ENCODE data around the gene TMEM132C. TPM values are rescaled to one million over a fixed set of nuclear protein-coding genes. Genes with fewer than 3 reads are reported as not detected.

TMEM132C gene
- total RNA-seq, 3 donors from 2014 or later (not counting 1 experiment from before 2014, with no cell fraction given), result 0.08 to 0.41 TPM; not detected in 1

- H3K36me3 Mint-ChIP-seq, result no peaks in the 10 kb centered on the region
- peaks cover 20 to 31% of the 10 kb centered on the region in 2 donors for H3K27me3 Mint-ChIP-seq (ENCODE audit: low read depth in 2 of 2)
- no peak for TF ChIP-seq CTCF (IDR thresholded peaks at IDR 0.05)
- Histone ChIP-seq H3K27me3 (ENCODE audit: control insufficient read depth, insufficient read depth, low read length) (no peaks in the 10 kb centered on the region), H3K4me1 (ENCODE audit: control insufficient read depth, insufficient read depth, low read length) (no peaks in the 10 kb centered on the region), H3K36me3 (ENCODE audit: control insufficient read depth, insufficient read depth, low read length) (no peaks in the 10 kb centered on the region), H3K27ac (ENCODE audit: low read length) (no peak overlapping the region), H3K9me3 (ENCODE audit: control insufficient read depth, insufficient read depth, low read length) (no peaks in the 10 kb centered on the region), H3K4me3 (ENCODE audit: low read length) (no peak overlapping the region)
- WGBS (ENCODE audit: insufficient coverage), result 73% methylated on average over 3 of the region's 3 CpGs
- H3K4me3 Mint-ChIP-seq, result no peak overlapping the region
- H3K27ac Mint-ChIP-seq, result no peak overlapping the region
- no peak for DNase-seq
- no peaks in the 10 kb centered on the region for H3K9me3 Mint-ChIP-seq
- no peaks in the 10 kb centered on the region for H3K4me1 Mint-ChIP-seq
- intact Hi-C loops (cut with micrococcal nuclease), result no loop called here
- no peak for ATAC-seq
These were observed 47.6 kb downstream of the TMEM132C start for GRCh38 chr12:128314611-128315010.

GRCh38 chr12:128316078-128316477, 49.1 kb downstream of the TMEM132C start:
- Mint-ChIP-seq H3K36me3 (no peaks in the 10 kb centered on the region), H3K27me3 (ENCODE audit: low read depth in 2 of 2) (peaks cover 22 to 31% of the 10 kb centered on the region in 2 donors), H3K4me1 (no peaks in the 10 kb centered on the region), H3K27ac (no peak overlapping the region), H3K4me3 (no peak overlapping the region), H3K9me3 (no peaks in the 10 kb centered on the region)
- ATAC-seq, result no peak
- Histone ChIP-seq H3K27ac (ENCODE audit: low read length) (no peak overlapping the region), H3K36me3 (ENCODE audit: control insufficient read depth, insufficient read depth, low read length) (no peaks in the 10 kb centered on the region), H3K27me3 (ENCODE audit: control insufficient read depth, insufficient read depth, low read length) (no peaks in the 10 kb centered on the region), H3K4me1 (ENCODE audit: control insufficient read depth, insufficient read depth, low read length) (no peaks in the 10 kb centered on the region), H3K9me3 (ENCODE audit: control insufficient read depth, insufficient read depth, low read length) (no peaks in the 10 kb centered on the region), H3K4me3 (ENCODE audit: low read length) (no peak overlapping the region)
- no peak for DNase-seq
- TF ChIP-seq CTCF (IDR thresholded peaks at IDR 0.05), result no peak
- intact Hi-C loops (cut with micrococcal nuclease), result no loop called here
- 31% methylated on average over 6 of the region's 6 CpGs for WGBS (ENCODE audit: insufficient coverage)

DNA sequence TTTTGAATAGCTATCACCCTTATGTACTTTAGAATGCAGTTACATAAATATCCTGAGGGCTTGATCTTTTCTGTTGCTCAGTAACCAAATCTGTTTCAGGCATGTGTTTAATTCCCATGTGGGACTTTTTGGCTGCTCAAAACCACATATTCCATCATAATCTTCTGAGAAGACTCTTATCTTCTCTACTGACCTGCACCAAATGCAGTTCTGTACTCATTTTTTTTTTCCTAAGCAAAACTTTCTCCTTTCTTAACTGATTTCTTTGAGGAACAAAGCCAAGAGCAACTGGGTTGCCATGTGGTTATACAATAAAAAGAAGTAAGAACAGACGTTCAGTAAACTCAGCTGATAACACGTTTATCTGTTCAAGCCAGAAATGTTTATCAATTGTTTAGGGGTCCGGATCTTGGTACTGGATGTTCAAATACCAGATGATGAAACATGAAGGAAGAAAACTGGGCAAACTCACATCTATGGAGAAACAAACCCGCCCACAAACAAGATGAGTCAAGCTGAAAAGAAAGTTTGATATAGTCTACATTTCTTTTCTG, 50.1 kb downstream of the TMEM132C start:
- TF ChIP-seq CTCF (IDR thresholded peaks at IDR 0.05), result no peak
- no peaks in the 10 kb centered on the region for H3K9me3 Mint-ChIP-seq
- no peaks in the 10 kb centered on the region for H3K4me1 ChIP-seq (ENCODE audit: control insufficient read depth, insufficient read depth, low read length)
- H3K36me3 ChIP-seq (ENCODE audit: control insufficient read depth, insufficient read depth, low read length), result no peaks in the 10 kb centered on the region
- H3K9me3 ChIP-seq (ENCODE audit: control insufficient read depth, insufficient read depth, low read length), result peaks cover under 1% of the 10 kb centered on the region
- no peaks in the 10 kb centered on the region for H3K27me3 ChIP-seq (ENCODE audit: control insufficient read depth, insufficient read depth, low read length)
- ATAC-seq (no peak), DNase-seq (no peak)
- intact Hi-C loops (cut with micrococcal nuclease), result no loop called here
- no peaks in the 10 kb centered on the region for H3K4me1 Mint-ChIP-seq
- H3K4me3 ChIP-seq (ENCODE audit: low read length), result no peak overlapping the region
- no peak overlapping the region for H3K27ac Mint-ChIP-seq
- H3K36me3 Mint-ChIP-seq, result no peaks in the 10 kb centered on the region
- WGBS (ENCODE audit: insufficient coverage), result 4% methylated on average over 3 of the region's 4 CpGs
- peaks cover 19 to 31% of the 10 kb centered on the region in 2 donors for H3K27me3 Mint-ChIP-seq (ENCODE audit: low read depth in 2 of 2)
- H3K4me3 Mint-ChIP-seq, result no peak overlapping the region
- no peak overlapping the region for H3K27ac ChIP-seq (ENCODE audit: low read length)

GRCh38 chr12:128318341-128318740, 51.4 kb downstream of the TMEM132C start:
- Mint-ChIP-seq H3K9me3 (no peaks in the 10 kb centered on the region), H3K27ac (no peak overlapping the region), H3K4me1 (no peaks in the 10 kb centered on the region), H3K4me3 (no peak overlapping the region), H3K27me3 (ENCODE audit: low read depth in 2 of 2) (peaks cover 19 to 39% of the 10 kb centered on the region in 2 donors), H3K36me3 (no peaks in the 10 kb centered on the region)
- no peaks in the 10 kb centered on the region for H3K27me3 ChIP-seq (ENCODE audit: control insufficient read depth, insufficient read depth, low read length)
- no peak for TF ChIP-seq CTCF (IDR thresholded peaks at IDR 0.05)
- H3K9me3 ChIP-seq (ENCODE audit: control insufficient read depth, insufficient read depth, low read length), result peaks cover 3% of the 10 kb centered on the region
- H3K4me1 ChIP-seq (ENCODE audit: control insufficient read depth, insufficient read depth, low read length), result no peaks in the 10 kb centered on the region
- ATAC-seq (no peak), DNase-seq (no peak)
- 86% methylated on average over 4 of the region's 5 CpGs for WGBS (ENCODE audit: insufficient coverage)
- no peaks in the 10 kb centered on the region for H3K36me3 ChIP-seq (ENCODE audit: control insufficient read depth, insufficient read depth, low read length)
- intact Hi-C loops (cut with micrococcal nuclease), result no loop called here
- H3K4me3 ChIP-seq (ENCODE audit: low read length), result no peak overlapping the region
- H3K27ac ChIP-seq (ENCODE audit: low read length), result no peak overlapping the region

Measured in natural killer cell (primary cell).